Transverse colon (tissue), 3 donors: ENCODE data around the gene CABS1.

Experiments
- POLR2A ChIP-seq: fragments of 450-650 bp; IDR thresholded peaks from one replicate; pipeline ENCODE4 v1.6.1; 2016; ENCODE audit warnings: antibody characterized with exemption, mild to moderate bottlenecking, moderate library complexity
- TF ChIP-seq, protein P1 (sequence below), 5 experiments: fragments of 200-600 bp in 3 of 5; fragments of 450-650 bp in 2 of 5; sonication (generic) in 3 of 5; IDR thresholded peaks; 1 replicate in 2 of 5; 2 replicates in 3 of 5; pipeline ENCODE4 v1.5.1; 2016 to 2017; ENCODE audit warnings: antibody characterized with exemption in 5 of 5, inconsistent platforms in 3 of 5, mild to moderate bottlenecking in 2 of 5, moderate library complexity in 1 of 5

- TF ChIP-seq, protein P1, sequence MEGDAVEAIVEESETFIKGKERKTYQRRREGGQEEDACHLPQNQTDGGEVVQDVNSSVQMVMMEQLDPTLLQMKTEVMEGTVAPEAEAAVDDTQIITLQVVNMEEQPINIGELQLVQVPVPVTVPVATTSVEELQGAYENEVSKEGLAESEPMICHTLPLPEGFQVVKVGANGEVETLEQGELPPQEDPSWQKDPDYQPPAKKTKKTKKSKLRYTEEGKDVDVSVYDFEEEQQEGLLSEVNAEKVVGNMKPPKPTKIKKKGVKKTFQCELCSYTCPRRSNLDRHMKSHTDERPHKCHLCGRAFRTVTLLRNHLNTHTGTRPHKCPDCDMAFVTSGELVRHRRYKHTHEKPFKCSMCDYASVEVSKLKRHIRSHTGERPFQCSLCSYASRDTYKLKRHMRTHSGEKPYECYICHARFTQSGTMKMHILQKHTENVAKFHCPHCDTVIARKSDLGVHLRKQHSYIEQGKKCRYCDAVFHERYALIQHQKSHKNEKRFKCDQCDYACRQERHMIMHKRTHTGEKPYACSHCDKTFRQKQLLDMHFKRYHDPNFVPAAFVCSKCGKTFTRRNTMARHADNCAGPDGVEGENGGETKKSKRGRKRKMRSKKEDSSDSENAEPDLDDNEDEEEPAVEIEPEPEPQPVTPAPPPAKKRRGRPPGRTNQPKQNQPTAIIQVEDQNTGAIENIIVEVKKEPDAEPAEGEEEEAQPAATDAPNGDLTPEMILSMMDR (IDR thresholded peaks at IDR 0.05): no peak
- no peak for TF ChIP-seq POLR2A
Observed at GRCh38 chr4:70288651-70289050, 46.1 kb upstream of the CABS1 start.
